Keratinocyte (primary cell): Measurements from ENCODE around the gene DUSP2. TPM values are rescaled to one million over a fixed set of nuclear protein-coding genes. Genes with fewer than 3 reads are reported as not detected.

Experiments used
- DNase-seq: peaks from one replicate; pipeline ENCODE4 v3.0.0-alpha.2; 2011; ENCODE audit warnings: low read depth, missing footprints, low spot score
- FAIRE-seq: peaks from 2 replicates; lab custom pipeline; 2011; peaks lifted over from hg19 to GRCh38; lab: Jason Lieb, UNC
- H2AFZ ChIP-seq: 2 replicates; pipeline ENCODE4 v1.6.0; 2012; ENCODE audit warnings: low read length, control low read depth, inconsistent platforms; ENCODE audit not compliant: control insufficient read depth
- H3K27ac ChIP-seq: 2 replicates; pipeline ENCODE4 v1.5.1; 2011; ENCODE audit warnings: low read length; ENCODE audit not compliant: control insufficient read depth, insufficient read depth
- H3K27me3 ChIP-seq: 3 replicates; pipeline ENCODE4 v1.6.0; 2011; ENCODE audit warnings: low read length; ENCODE audit not compliant: control insufficient read depth, insufficient read depth; ENCODE audit errors: extremely low read depth
- H3K36me3 ChIP-seq, 2 experiments: 2 replicates in 1 of 2; 3 replicates in 1 of 2; pipeline ENCODE4 v1.5.1; 2011; ENCODE audit warnings: low read length in 2 of 2, mild to moderate bottlenecking in 1 of 2; ENCODE audit not compliant: control insufficient read depth in 2 of 2, insufficient read depth in 2 of 2; ENCODE audit errors: extremely low read depth in 1 of 2
- H3K4me1 ChIP-seq: 3 replicates; pipeline ENCODE4 v1.5.1; 2011; ENCODE audit warnings: low read length; ENCODE audit not compliant: control insufficient read depth, insufficient read depth; ENCODE audit errors: extremely low read depth
- H3K4me2 ChIP-seq: 3 replicates; pipeline ENCODE4 v1.6.0; 2011; ENCODE audit warnings: low read depth, low read length; ENCODE audit not compliant: control insufficient read depth, insufficient read depth; ENCODE audit errors: extremely low read depth
- H3K4me3 ChIP-seq, 3 experiments: fragments of 200-600 bp in 1 of 3; sonication (generic) in 1 of 3; 2 replicates in 2 of 3; 3 replicates in 1 of 3; pipeline ENCODE4 v1.5.1; 2011 to 2016; ENCODE audit warnings: low read length in 3 of 3, mild to moderate bottlenecking in 3 of 3, control low read depth in 2 of 3, inconsistent platforms in 1 of 3, low read depth in 1 of 3, mixed read lengths in 1 of 3, mixed run types in 1 of 3, moderate library complexity in 1 of 3; ENCODE audit not compliant: control insufficient read depth in 2 of 3, insufficient read depth in 2 of 3; ENCODE audit errors: extremely low read depth in 1 of 3
- H3K79me2 ChIP-seq: 2 replicates; pipeline ENCODE4 v1.6.0; 2012; ENCODE audit warnings: low read length; ENCODE audit not compliant: control insufficient read depth, insufficient read depth
- H3K9ac ChIP-seq: 3 replicates; pipeline ENCODE4 v1.6.0; 2011; ENCODE audit warnings: low read length; ENCODE audit not compliant: control insufficient read depth, insufficient read depth; ENCODE audit errors: extremely low read depth
- H3K9me1 ChIP-seq: 3 replicates; pipeline ENCODE4 v1.6.0; 2011; ENCODE audit warnings: low read length; ENCODE audit not compliant: control insufficient read depth, insufficient read depth; ENCODE audit errors: extremely low read depth
- H3K9me3 ChIP-seq: 2 replicates; pipeline ENCODE4 v1.5.1; 2012; ENCODE audit warnings: low read depth, low read length; ENCODE audit not compliant: control insufficient read depth
- H4K20me1 ChIP-seq: 3 replicates; pipeline ENCODE4 v1.6.0; 2011; ENCODE audit warnings: low read length; ENCODE audit not compliant: control insufficient read depth, insufficient read depth; ENCODE audit errors: extremely low read depth
- EZH2 ChIP-seq: IDR thresholded peaks from one replicate; pipeline ENCODE4 v1.6.1; 2012; ENCODE audit warnings: inconsistent platforms, mild to moderate bottlenecking, low read length, moderate library complexity
- dilution Hi-C: fragments of 300-500 bp; cut with MboI; formaldehyde crosslinking; loops from one replicate; pipeline ENCODE4 v1.7.0; 2020; ENCODE audit warnings: low sequenced_read_pairs; ENCODE audit not compliant: extremely low pct_ligation_motif_present
- polyA plus RNA-seq, 5 experiments: library from polyadenylated mRNA; depleted of rRNA in 3 of 5; stranded (reverse) in 3 of 5; stranded (forward) in 1 of 5; unstranded in 1 of 5; fragments of >200 nt; gene quantifications; 1 replicate in 1 of 5; 2 replicates in 3 of 5; 3 replicates in 1 of 5; pipeline versions ENCODE4 v1.2.1 to v1.2.3, GENCODE V29; 2011 to 2012; ENCODE audit warnings: missing spikeins in 2 of 5, low read depth in 1 of 5, low replicate concordance in 1 of 5
- TF ChIP-seq, protein P1 (sequence below), 3 experiments: IDR thresholded peaks in 1 of 3; conservative IDR thresholded peaks in 1 of 3; optimal IDR thresholded peaks in 1 of 3; 2 replicates in 2 of 3; 3 replicates in 1 of 3; pipeline versions ENCODE3 to v1.5.1; 2011; ENCODE audit warnings: low read length in 3 of 3, mild to moderate bottlenecking in 3 of 3, moderate library complexity in 2 of 3, control low read depth in 1 of 3, inconsistent platforms in 1 of 3; ENCODE audit not compliant: insufficient read depth in 2 of 3; ENCODE audit errors: extremely low read depth in 1 of 3

The DUSP2 gene
- polyA plus RNA-seq, 1 donor (not counting 4 experiments of a cell fraction or from before 2014, with no cell fraction given) = 1.2 TPM

DNA sequence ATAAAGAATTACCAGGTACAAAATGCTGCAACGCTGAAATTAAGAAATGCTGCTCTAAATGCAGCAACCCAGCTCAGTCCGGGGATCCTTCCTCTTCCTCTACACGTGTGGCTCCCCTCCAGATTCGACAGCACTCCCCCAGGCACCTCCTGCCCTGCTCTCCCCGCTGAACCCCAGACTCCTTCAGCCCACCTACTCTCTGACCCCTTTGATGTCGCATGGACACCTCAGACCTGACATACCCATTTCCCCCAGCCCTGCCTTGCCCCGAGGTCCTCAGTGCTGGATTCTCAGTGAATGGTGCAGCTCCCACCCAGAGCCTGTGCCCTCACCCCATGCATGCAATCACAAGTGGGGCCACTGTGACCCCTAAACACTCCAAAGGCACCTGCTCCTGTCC, 24.2 kb downstream of the DUSP2 start:
- Histone ChIP-seq H3K79me2 (no peaks in the 10 kb centered on the region), H3K4me2 (no peak overlapping the region), H3K27me3 (peaks cover 55% of the 10 kb centered on the region), H3K27ac (no peak overlapping the region), H3K9me3 (no peaks in the 10 kb centered on the region), H3K9me1 (no peaks in the 10 kb centered on the region), H3K4me1 (peaks cover 5% of the 10 kb centered on the region), H3K4me3 (no peak overlapping the region), H3K9ac (no peak overlapping the region), H2AFZ (no peak overlapping the region), H3K36me3 (no peaks in the 10 kb centered on the region), H4K20me1 (no peaks in the 10 kb centered on the region)
- DNase-seq = no peak
- TF ChIP-seq EZH2 = no peak
- TF ChIP-seq, protein P1, sequence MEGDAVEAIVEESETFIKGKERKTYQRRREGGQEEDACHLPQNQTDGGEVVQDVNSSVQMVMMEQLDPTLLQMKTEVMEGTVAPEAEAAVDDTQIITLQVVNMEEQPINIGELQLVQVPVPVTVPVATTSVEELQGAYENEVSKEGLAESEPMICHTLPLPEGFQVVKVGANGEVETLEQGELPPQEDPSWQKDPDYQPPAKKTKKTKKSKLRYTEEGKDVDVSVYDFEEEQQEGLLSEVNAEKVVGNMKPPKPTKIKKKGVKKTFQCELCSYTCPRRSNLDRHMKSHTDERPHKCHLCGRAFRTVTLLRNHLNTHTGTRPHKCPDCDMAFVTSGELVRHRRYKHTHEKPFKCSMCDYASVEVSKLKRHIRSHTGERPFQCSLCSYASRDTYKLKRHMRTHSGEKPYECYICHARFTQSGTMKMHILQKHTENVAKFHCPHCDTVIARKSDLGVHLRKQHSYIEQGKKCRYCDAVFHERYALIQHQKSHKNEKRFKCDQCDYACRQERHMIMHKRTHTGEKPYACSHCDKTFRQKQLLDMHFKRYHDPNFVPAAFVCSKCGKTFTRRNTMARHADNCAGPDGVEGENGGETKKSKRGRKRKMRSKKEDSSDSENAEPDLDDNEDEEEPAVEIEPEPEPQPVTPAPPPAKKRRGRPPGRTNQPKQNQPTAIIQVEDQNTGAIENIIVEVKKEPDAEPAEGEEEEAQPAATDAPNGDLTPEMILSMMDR (optimal IDR thresholded peaks at IDR 0.05 in 1 of 3, IDR thresholded peaks at IDR 0.05 in 1 of 3, conservative IDR thresholded peaks at IDR 0.05 in 1 of 3; ENCODE audit: extremely low read depth in 1 of 3, insufficient read depth in 2 of 3, low read length in 3 of 3) = no peak
- no peak for FAIRE-seq
- dilution Hi-C loops = no loop called here

DNA sequence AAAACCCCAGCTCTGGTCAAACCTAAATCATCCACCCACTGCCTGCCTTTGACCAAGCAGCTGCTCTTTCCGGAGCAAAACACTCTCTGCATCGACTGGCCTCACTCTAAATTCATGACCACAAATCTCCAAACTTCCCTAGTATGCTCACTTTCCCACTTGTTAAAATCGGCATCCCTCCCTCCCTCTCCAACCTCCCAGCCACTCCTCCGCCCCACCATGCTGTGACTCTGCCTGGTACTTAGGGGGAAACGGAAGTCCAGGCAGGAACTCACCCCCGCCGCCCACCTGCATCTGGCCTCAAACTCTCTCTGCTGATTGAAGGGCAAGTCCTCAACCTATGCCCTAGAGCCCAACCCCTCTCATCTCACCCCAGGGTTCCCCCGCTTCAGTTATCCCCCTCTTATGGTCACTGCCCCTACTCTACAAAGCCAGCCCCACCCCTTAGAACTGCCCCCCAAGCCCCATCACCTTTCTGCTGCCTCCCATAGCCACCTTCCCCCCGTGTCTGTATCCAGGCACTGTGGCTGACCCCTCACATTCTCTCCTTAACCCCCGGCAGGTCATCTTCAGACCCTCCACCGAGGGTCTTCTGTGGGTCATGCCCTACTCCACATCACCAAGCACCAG, 25.0 kb downstream of the DUSP2 start:
- TF ChIP-seq, protein P1 (optimal IDR thresholded peaks at IDR 0.05 in 1 of 3, IDR thresholded peaks at IDR 0.05 in 1 of 3, conservative IDR thresholded peaks at IDR 0.05 in 1 of 3; ENCODE audit: extremely low read depth in 1 of 3, insufficient read depth in 2 of 3, low read length in 3 of 3) = no peak
- no peak for TF ChIP-seq EZH2
- H3K79me2 ChIP-seq = no peaks in the 10 kb centered on the region
- H3K9me1 ChIP-seq = no peaks in the 10 kb centered on the region
- no peaks in the 10 kb centered on the region for H3K36me3 ChIP-seq
- H2AFZ ChIP-seq = no peak overlapping the region
- H3K4me3 ChIP-seq = no peak overlapping the region
- dilution Hi-C loops = no loop called here
- no peak overlapping the region for H3K4me2 ChIP-seq
- H3K9ac ChIP-seq = no peak overlapping the region
- peaks cover 5% of the 10 kb centered on the region for H3K4me1 ChIP-seq
- DNase-seq (no peak), FAIRE-seq (no peak)
- no peaks in the 10 kb centered on the region for H4K20me1 ChIP-seq
- H3K27me3 ChIP-seq = peaks cover 57% of the 10 kb centered on the region
- H3K27ac ChIP-seq = no peak overlapping the region
- H3K9me3 ChIP-seq = no peaks in the 10 kb centered on the region
